GF-D8 (cell line): ENCODE data around the gene PCBP3.
"Not testable (repeated sequence)": the region's sequence is repeated elsewhere in the genome, so short reads cannot be mapped to it uniquely, and the experiment has no call there.

ENCODE experiments used
- DNase-seq: peaks from one replicate; lab custom pipeline; 2025; lab: John Stamatoyannopoulos, UW

PCBP3 gene

DNA sequence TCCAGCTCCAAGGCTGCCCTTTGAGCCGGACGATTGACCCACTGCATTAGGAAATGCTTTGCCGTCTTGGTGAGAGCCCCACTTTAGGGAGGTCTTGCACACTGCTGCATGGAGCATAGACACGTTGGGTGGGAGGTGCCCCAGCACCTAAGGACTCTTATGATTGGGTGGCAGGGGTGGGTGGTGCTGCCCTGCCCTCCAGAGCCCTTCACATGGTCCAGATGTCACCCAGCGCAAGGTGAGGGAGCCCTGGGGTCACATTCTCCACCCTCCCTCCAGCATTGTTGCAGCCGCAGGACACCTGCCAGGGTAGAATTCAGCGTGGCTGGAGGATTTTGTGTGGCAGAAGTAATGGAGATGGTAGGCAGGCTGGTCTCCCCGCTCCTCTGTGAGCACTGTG, 200.7 kb downstream of the PCBP3 start:
- no peak for DNase-seq

DNA sequence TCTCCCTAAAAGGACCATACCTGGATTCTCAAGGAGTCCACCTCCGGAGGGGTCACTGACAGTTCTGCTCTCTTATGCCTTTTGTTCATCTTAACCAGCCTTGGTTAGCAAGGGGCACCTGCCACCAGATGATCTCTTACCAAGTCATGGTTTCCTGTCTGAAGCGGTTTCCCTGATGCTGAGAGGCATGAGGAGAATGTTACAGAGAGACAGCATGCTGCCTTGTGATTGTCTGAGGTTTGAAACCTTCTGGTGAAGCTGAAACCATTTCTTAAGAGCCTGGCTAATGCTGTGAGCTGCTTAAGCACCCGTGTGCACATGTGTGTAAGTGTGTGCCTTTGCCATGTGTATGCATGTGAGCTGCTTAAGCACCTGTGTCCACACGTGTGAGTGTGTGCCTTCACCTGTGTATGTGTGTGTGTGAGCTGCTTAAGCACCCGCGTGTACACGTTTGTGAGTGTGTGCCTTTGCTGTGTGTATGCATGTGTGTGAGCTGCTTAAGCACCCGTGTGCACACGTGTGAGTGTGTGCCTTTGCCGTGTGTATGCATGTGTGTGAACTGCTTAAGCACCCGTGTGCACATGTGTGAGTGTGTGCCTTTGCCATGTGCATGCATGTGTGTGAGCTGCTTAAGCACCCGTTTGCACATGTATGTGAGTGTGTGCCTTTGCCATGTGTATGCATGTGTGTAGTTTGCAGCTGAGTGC, 201.7 kb downstream of the PCBP3 start:
- no peak for DNase-seq

- DNase-seq = no peak
These were observed 202.2 kb downstream of the PCBP3 start for GRCh38 chr21:45845770-45846090.

- no peak for DNase-seq
These were observed 203.0 kb downstream of the PCBP3 start for GRCh38 chr21:45846373-45847160.

DNA sequence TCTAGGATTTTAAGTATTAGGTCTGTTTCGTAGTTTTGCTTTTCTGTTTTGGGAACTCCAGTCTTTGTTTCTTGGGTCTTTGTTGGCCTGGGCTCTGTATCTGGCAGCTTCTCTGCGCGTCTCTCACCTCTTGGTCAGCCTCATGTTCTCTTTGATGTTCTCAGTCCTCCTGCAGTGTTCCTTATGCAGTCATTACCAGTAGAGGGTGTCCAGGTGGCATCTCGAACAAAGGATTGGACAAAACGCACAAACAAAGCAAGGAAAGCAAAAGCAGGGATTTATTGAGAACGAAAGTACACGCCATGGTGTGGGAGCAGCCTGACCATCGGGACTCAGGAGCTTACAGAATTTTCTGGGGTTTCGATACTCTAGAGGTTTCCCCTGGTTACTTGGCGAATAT, 204.3 kb downstream of the PCBP3 start:
- DNase-seq = no peak

DNA sequence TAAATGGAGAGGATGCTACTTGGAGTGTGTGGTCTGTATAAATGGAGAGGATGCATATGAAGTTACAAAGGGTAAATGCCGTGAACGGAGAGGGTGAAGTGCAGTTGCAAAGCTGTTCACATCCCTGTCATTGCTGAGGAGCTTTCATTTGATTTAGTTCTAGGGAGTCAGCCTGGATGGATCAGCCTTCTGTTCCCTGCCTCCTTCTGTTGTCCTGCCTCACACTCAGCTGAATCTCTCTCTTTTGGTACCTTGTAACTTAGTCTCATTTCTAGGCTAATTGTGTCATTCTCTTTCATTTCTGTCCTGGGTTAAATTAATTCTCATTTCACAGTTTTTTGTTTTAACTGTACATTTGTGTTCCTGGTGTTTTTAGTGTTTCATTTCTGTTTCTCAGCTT, 204.8 kb downstream of the PCBP3 start:
- no peak for DNase-seq

- no peak for DNase-seq
These were observed 205.3 kb downstream of the PCBP3 start for GRCh38 chr21:45848805-45849204.

DNA sequence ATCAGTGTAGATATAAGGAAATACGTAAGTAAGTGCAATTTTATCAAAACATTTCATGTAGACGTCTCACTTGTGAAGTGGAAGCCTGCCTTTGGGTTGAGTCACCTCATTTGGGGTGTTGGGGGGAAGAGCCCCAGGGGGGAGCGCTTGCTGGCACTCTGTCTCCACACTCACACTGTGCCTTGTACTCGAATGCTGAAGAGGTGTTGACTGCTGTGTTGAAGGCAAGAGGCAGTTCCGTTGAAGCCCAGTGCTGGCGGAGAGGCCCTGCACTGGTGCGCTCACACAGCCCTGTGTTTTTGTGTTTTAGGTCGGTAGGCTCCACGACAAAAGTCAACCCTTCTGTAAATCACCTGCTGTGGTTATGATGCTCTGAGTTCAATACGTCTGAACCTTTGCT, 206.1 kb downstream of the PCBP3 start:
- DNase-seq = no peak

DNA sequence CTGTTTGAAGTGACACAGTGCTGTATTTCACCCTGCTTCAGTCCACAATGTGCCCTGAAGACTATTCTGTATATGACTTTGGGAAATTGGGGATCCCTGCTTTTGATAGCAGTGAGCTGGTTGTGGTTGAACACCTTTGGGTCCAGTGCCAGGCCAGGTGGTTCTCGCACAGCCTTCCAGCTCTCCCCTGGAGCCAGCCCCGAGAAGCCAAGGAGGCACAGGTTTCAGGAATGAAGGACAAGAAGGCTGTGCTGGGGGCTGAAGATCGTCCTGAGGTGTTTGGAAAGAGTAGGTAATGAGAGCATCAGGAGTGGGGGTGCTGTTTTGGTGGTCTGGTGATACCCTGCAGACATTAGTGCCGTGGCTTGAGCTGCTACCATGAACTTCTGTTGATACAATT, 206.7 kb downstream of the PCBP3 start:
- no peak for DNase-seq

DNA sequence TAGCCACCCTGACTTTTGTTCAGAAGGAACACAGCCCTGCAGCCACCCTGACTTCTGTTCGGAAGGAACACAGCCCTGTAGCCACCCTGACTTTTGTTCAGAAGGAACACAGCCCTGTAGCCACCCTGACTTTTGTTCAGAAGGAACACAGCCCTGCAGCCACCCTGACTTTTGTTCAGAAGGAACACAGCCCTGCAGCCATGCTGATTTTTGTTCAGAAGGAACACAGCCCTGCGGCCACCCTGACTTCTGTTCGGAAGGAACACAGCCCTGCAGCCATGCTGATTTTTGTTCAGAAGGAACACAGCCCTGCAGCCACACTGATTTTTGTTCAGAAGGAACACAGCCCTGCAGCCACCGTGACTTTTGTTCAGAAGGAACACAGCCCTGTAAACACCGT, 208.9 kb downstream of the PCBP3 start:
- DNase-seq = not testable (repeated sequence)

DNA sequence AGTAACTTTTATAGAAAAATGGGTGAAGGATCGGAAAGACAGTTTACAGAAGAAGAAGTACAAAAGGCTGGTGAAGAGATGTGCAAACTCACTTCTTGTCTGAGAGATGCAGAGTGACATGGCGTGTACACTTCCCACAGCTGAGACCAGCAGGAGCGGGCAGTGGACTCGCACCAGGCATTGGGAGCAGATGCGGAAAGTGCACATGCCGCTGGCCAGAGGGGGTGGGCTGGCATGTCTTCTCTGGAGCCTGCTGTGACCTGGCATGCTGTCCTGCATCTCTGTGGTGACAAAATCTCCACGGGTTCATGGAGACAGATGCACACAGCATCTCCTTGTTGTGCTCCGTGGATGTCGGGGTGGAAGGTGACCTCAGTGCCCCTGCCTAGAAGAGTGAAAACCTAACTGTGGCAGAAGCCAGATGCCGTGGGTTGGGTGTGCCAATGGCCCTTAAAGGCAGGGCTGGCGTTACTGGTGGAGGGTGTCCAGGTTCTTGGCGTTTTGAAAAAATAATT, 209.4 kb downstream of the PCBP3 start:
- no peak for DNase-seq

DNA sequence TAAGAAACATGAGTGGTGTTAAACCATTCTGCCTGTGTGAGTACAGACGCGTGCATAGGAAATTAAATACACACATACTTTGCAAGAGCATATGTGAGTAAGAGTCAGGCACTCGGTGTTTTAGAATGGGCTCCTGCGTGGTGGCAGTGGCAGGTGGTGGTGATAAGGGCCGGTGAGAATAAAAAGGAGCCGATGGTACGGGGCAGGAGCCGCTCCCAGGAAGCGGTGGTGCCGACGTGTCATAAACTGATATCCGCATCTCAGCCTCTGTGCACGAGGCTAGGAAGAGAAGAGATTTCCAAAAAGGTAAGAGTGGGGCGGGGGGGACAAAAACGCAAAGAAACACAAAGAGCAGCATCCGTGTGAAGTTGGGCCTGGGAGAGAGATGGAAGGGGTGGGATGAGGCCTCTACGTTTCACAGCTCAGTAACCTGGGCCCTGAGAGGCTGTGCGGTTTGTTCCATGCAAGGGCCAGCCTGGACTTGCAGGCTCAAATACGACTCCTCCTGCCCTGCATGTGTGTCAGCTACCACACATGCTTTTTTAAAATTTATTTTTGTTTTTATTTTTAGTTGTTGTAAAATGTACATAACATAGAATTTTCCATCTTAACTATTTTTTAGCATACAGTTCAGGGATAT, 210.3 kb downstream of the PCBP3 start:
- no peak for DNase-seq

DNA sequence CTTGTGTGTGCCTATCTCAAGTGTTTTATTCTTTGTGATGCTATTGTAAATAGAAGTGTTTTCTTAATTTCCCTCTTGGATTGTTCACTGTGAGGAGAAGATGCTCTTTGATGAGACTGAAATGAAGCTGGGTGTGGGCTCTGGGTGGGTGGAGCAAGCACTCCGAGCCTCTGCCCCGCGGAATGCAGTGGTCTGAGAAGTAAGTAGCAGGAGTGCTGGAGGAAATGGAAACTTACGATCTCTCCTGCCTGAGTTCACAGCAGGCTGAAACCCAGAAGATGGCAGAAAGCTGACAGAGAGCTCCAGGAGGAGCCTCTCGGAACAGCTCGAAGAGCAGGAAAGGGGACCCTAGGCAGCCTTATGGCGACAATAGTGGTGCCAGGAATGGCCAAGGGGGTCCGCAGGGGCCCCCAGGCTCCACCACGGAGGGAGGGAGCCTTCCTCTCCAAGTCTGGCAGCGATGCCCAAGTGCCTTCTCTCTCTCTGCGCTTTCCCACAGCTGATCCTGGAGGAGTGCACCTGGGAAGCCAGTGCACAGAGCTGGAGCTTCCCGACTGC, 211.2 kb downstream of the PCBP3 start:
- DNase-seq = no peak

DNA sequence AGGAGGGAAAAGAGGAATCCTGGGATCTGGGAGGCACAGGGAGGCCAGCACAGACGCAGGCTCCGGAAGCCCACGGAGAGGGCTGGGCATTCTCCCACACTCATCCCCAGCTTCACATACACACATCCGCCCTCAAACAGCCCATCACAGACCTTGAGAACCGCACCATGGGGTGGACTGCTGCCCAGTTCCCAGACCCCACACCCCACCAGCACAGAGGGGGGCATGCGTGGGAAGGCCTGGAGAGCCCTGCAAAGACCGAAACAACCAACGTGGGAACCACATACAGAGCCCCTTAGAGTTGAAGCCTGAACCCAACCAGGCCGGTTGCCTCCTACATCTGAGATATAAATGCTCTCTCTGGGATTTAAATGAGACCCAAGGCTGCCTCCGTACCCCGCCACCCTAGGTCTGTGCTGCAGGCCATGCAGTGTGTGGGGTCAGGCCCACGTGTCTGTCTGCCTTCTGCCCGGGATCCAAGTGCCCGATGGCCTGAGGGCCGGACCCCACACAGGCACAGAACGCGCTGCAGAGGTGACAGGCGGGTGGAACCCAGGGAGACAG, 211.8 kb downstream of the PCBP3 start:
- no peak for DNase-seq

DNA sequence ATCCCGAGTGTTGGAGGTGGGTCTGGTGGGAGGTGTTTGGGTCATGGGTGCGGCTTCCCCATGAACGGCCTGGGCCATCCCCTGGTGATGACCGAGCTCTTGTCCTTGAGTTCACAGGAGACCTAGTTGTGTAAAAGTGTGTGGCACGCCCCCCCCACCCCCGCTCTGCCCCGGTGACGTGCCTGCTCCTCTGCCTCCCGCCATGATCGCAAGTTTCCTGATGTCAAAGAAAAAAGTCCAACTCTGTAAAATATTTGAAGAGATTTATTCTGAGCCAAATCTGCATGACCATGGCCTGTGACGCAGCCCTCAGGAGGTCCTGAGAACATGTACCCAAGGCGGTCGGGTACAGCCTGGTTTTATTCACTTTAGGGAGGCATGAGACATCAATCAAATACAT, 212.9 kb downstream of the PCBP3 start:
- no peak for DNase-seq

DNA sequence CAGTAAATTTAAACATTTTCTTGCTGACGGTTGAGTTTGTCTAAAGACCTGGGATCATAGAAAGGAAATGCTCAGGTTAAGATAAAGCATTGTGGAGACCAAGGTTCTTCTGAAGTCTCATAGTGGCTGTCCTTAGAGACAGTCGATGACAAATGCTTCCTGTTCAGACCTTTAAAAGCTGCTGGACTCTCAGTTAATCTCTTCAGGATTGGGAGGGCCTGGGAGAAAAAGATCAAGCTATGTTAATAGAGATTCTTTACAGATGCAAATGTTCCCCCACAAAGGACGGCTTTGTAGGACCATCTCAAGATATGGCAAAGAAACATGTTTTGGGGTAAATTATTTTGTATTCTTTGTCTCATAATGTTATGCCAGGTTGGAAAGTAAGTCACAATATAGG, 213.4 kb downstream of the PCBP3 start:
- DNase-seq = no peak

DNA sequence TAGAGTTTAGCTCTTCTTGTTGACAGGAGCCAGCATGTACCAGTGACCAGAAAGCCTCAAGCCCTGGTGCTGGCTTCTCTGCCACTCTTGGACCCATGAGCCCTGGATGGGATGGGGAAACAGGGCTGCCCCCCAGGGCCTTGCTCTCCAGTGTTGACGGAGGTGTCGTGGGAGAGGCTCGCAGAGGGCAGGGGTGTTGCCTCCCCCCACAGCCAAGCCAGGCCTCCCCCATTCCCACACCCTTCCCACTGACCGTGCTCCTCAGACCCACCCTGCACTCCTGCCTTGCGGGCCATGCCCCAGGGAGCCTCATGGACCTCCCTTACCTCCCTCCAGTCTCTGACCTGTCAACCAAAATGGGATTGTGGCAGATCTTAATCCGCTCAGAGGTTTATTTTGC, 214.2 kb downstream of the PCBP3 start:
- DNase-seq = no peak

DNA sequence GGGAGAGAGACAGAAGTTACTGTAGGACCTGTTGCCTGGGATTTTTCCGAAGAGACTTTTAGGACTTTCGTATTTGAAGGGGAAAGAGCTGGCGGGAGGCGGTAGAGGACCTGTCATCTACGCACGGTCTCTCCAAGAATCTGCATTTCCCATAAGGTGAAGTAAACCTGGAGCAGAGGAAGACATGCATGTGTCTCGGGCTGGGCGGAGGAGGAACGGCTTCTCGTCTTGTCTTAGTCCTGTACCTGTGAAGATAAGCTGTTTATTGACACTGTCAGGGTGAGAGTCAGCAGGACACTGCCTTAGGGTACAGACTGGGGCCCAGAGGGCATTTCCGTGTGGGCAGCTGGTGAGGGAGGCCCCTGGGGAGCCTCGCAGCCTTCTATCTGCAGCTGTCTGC, 214.7 kb downstream of the PCBP3 start:
- no peak for DNase-seq

- DNase-seq = no peak
These were observed 215.7 kb downstream of the PCBP3 start for GRCh38 chr21:45859041-45859761.

DNA sequence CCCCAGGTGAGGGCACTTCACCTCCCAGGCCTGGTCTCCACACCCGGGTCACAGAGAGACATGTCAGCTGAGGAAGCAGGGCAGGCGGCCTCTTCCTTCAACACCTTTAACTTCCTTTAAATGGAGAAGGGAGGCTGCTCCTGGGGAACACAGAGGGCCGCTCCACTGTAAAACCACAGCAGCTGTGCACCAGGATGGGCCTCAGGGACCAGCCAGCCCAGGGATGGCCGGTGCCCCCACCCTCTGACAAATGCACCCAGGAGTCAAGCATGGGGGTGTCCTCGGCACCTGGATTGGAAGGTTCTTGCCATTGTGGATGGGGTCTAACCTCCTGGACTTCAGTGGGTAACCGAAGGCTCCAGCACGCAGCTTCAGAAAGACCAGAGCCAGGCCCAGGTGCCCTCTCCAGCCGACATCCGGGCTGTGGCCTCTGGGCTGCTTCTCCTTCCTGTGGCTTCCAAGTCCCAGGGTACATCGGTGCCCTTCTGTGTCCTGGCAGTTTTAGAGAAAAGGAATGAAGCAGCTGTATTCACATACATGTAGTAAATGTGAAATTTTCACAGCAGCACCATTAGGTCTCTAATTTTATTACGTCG, 216.3 kb downstream of the PCBP3 start:
- no peak for DNase-seq

- no peak for DNase-seq
These were observed 217.1 kb downstream of the PCBP3 start for GRCh38 chr21:45860493-45861155.
